Breast epithelium (tissue), 3 donors: ENCODE data around the gene ESPN.

Experiments
- POLR2A ChIP-seq: fragments of 450-650 bp; IDR thresholded peaks from one replicate; pipeline ENCODE4 v1.6.1; 2016; ENCODE audit warnings: antibody characterized with exemption, mild to moderate bottlenecking, moderate library complexity
- POLR2AphosphoS5 ChIP-seq, 3 donors: sonication (generic); formaldehyde crosslinking; IDR thresholded peaks; one replicate each; pipeline ENCODE4 v1.6.1; 2017; ENCODE audit warnings: antibody characterized with exemption in 3 of 3
- TF ChIP-seq, protein P1 (sequence below), 3 donors: fragments of 450-650 bp; IDR thresholded peaks; one replicate each; pipeline ENCODE4 v1.5.1; 2016 to 2017; ENCODE audit warnings: antibody characterized with exemption in 3 of 3, mild to moderate bottlenecking in 3 of 3, moderate library complexity in 3 of 3

DNA sequence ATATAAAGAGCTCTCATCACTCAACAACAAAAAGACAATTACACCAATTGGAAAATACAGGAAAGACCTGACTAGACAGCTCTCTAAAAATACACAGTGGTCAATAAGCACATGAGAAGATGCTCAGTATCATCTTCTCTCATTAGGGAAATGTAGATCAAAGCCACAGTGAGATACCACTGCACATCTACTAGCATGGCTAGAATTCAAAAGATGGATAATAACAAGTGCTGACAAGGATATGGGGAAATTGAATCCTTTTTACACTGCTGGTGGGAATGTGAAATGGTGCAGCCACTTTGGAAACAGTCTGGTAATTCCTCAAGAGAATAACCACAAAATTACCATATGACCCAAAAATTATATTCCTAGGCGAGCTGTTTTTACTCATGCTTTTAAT is 40.4 kb upstream of the ESPN start:
- TF ChIP-seq, protein P1, sequence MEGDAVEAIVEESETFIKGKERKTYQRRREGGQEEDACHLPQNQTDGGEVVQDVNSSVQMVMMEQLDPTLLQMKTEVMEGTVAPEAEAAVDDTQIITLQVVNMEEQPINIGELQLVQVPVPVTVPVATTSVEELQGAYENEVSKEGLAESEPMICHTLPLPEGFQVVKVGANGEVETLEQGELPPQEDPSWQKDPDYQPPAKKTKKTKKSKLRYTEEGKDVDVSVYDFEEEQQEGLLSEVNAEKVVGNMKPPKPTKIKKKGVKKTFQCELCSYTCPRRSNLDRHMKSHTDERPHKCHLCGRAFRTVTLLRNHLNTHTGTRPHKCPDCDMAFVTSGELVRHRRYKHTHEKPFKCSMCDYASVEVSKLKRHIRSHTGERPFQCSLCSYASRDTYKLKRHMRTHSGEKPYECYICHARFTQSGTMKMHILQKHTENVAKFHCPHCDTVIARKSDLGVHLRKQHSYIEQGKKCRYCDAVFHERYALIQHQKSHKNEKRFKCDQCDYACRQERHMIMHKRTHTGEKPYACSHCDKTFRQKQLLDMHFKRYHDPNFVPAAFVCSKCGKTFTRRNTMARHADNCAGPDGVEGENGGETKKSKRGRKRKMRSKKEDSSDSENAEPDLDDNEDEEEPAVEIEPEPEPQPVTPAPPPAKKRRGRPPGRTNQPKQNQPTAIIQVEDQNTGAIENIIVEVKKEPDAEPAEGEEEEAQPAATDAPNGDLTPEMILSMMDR (IDR thresholded peaks at IDR 0.05): no peak
- TF ChIP-seq POLR2A (no peak), POLR2AphosphoS5 (IDR thresholded peaks at IDR 0.05) (no peak)
